Measurements from ENCODE around the gene LATS2. TPM values are rescaled to one million over a fixed set of nuclear protein-coding genes. Genes with fewer than 3 reads are reported as not detected.
A peak's percentile ranks its signal among the peaks of the same experiment; 100 is the strongest.

LATS2 gene
- total and polyA plus RNA-seq, 2 of the 8 experiments (the other 6 are each of a cell fraction or from before 2014, with no cell fraction given), result 8.3 to 26.2 TPM

DNA sequence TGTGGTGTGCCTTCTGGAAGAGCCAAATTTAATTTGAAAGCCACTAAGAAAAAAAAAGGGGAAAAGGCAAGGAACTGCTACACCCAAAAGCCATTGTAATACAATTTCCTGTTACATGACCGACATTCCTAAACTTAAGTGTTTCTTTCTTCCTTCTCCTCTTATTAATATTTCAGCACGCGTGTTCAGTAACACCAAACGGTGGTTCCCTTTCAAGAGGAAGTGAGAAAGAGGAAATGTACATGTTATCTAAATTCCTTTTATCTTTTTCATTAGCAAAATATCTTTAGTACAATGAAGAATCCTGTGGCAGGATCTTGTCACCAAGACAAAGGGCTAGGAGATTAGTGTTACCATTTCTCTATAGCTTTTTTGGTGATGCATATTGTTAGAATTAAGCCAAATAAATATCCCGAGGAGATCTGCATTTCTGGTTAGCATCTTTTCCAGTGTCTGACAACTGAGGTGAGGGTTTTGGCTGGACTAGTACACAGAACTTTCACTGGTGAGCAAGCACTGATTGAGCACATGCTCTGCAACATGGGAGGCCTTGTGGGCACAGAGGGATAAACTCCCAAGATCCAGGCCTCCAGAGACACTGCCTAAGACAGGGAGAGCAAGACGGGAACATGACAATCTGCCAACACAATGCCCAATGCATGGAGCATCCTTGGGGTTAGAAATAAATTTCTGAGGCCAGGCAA is 22.1 kb downstream of the LATS2 start:
- no peak overlapping the region for H2BK15ac ChIP-seq (ENCODE audit: low read length)
- H3K79me2 ChIP-seq (ENCODE audit: control insufficient read depth in 1 of 2, insufficient read depth in 2 of 2, low read length in 2 of 2), result peaks cover 18 to 97% of the 10 kb centered on the region in 2 experiments
- POLR2A ChIA-PET (ENCODE audit: partially characterized antibody), result interaction anchor here (1.7 to 2.3 kb wide), 3 partner anchors 10 to 15 kb away, joined by 3 to 7 read pairs (median 5); no protein-coding TSS in a partner anchor
- H3K4me2 ChIP-seq (ENCODE audit: insufficient read depth in 1 of 2, low read depth in 2 of 2, low read length in 2 of 2), result peak overlapping the region in 1 of 2 experiments; percentile 16; a peak in 1 of 4 replicates
- H3K23ac ChIP-seq (ENCODE audit: insufficient read length), result no peak overlapping the region
- no peak overlapping the region for H2AFZ ChIP-seq (ENCODE audit: low read length)
- peak overlapping the region; percentile 1; the same call in 1 of the 2 replicates for H3K27ac ChIP-seq (ENCODE audit: low read depth, low read length)
- H3K9ac ChIP-seq (replicated peaks in 1 of 4; ENCODE audit: extremely low read depth in 1 of 4, low read depth in 3 of 4, low read length in 3 of 4), result 0 out of 7 replicates have a peak overlapping the region, but pooled peaks of 1 of the 4 experiments have one; percentile 11
- H3K4me1 ChIP-seq (replicated peaks in 1 of 4; ENCODE audit: control insufficient read depth in 3 of 4, insufficient read depth in 4 of 4, low read length in 3 of 4), result peaks cover 0 to 7% (median 5%) of the 10 kb centered on the region in 4 experiments; a peak in 6 of 7 replicates
- H4K8ac ChIP-seq (ENCODE audit: extremely low read depth, insufficient read depth, low read length), result no peak overlapping the region
- no peak overlapping the region for H4K91ac ChIP-seq (replicated peaks; ENCODE audit: insufficient read length, low read length)
- peaks cover 3 to 26% (median 4%) of the 10 kb centered on the region in 4 experiments; a peak in 4 of 8 replicates for H3K36me3 ChIP-seq (ENCODE audit: control insufficient read depth in 2 of 4, insufficient read depth in 4 of 4, low read length in 3 of 4)
- no peak overlapping the region for H2BK120ac ChIP-seq (replicated peaks; ENCODE audit: low read depth, low read length)
- H3K4me3 ChIP-seq (ENCODE audit: extremely low read depth in 1 of 4, insufficient read depth in 2 of 4, low read depth in 3 of 4, low read length in 4 of 4), result no peak overlapping the region
- peak overlapping the region; percentile 57 for H2BK5ac ChIP-seq (ENCODE audit: low read depth, low read length)
- H3K18ac ChIP-seq (ENCODE audit: extremely low read depth, low read length), result no peak overlapping the region
- peak in 1 of 2 experiments; percentile 33 for DNase-seq (ENCODE audit: low read depth in 1 of 2, low spot score in 2 of 2)
- H3K9me3 ChIP-seq (ENCODE audit: insufficient read depth in 2 of 2, low read depth in 1 of 2, low read length in 1 of 2), result no peaks in the 10 kb centered on the region
- H3K23me2 ChIP-seq (ENCODE audit: low read depth, low read length), result no peaks in the 10 kb centered on the region
- H3K56ac ChIP-seq (replicated peaks; ENCODE audit: insufficient read length, low read depth, low read length), result no peak overlapping the region
- no peaks in the 10 kb centered on the region for H3K27me3 ChIP-seq (replicated peaks in 1 of 4; ENCODE audit: control insufficient read depth in 3 of 4, extremely low read depth in 1 of 4, insufficient read depth in 3 of 4, low read length in 3 of 4)
- 80% methylated on average over 6 of the region's 6 CpGs; no CpG with 5 or more reads in 1 of the 2 experiments for WGBS, 2 experiments (ENCODE audit: extremely low coverage in 1 of 2, insufficient coverage in 1 of 2, insufficient read length in 1 of 2, insufficient replicate concordance in 2 of 2, low coverage in 1 of 2, low lambda C conversion rate in 2 of 2, missing lambda C conversion rate in 1 of 2)
- peaks cover 7 to 24% of the 10 kb centered on the region in 2 experiments for H4K20me1 ChIP-seq (replicated peaks in 1 of 2; ENCODE audit: control insufficient read depth in 1 of 2, insufficient read depth in 2 of 2, low read length in 2 of 2)
- peaks cover 13% of the 10 kb centered on the region for H3K79me1 ChIP-seq (ENCODE audit: low read depth, low read length)
- FAIRE-seq, result no peak
- no peak overlapping the region for H3K4ac ChIP-seq (replicated peaks; ENCODE audit: insufficient read length, low read depth, low read length)
- H2AK5ac ChIP-seq (ENCODE audit: low read depth, low read length), result no peak overlapping the region
- H3K14ac ChIP-seq (ENCODE audit: insufficient read length), result no peak overlapping the region
- CTCF ChIA-PET (ENCODE audit: partially characterized antibody), result interaction anchor here (1.6 kb wide), 1 partner anchor 17 kb away, joined by 4 read pairs; no protein-coding TSS in a partner anchor
- H4K5ac ChIP-seq (ENCODE audit: insufficient read length, low read depth, low read length), result no peak overlapping the region
- no peak overlapping the region for H2BK12ac ChIP-seq (ENCODE audit: low read depth, low read length)
- no peak overlapping the region for H2BK20ac ChIP-seq (ENCODE audit: low read length)
- TF ChIP-seq SRF (IDR thresholded peaks at IDR 0.05; ENCODE audit: low read depth, low read length) (no peak), MAX (IDR thresholded peaks at IDR 0.05) (no peak), JUND (IDR thresholded peaks at IDR 0.05; ENCODE audit: low read length) (no peak), TCF12 (IDR thresholded peaks at IDR 0.05; ENCODE audit: low read depth, low read length) (no peak), ZNF274 (IDR thresholded peaks at IDR 0.05; ENCODE audit: borderline replicate concordance, extremely low read depth, low read length) (no peak), BACH1 (IDR thresholded peaks at IDR 0.05; ENCODE audit: low read length) (no peak), CHD2 (IDR thresholded peaks at IDR 0.05; ENCODE audit: low read length) (no peak)
- TF ChIP-seq, protein P1, sequence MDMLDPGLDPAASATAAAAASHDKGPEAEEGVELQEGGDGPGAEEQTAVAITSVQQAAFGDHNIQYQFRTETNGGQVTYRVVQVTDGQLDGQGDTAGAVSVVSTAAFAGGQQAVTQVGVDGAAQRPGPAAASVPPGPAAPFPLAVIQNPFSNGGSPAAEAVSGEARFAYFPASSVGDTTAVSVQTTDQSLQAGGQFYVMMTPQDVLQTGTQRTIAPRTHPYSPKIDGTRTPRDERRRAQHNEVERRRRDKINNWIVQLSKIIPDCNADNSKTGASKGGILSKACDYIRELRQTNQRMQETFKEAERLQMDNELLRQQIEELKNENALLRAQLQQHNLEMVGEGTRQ (IDR thresholded peaks at IDR 0.05; ENCODE audit: low read length), result no peak
- TF ChIP-seq, protein P2, sequence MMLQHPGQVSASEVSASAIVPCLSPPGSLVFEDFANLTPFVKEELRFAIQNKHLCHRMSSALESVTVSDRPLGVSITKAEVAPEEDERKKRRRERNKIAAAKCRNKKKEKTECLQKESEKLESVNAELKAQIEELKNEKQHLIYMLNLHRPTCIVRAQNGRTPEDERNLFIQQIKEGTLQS (IDR thresholded peaks at IDR 0.05; ENCODE audit: insufficient read depth, low read depth, low read length), result no peak
- TF ChIP-seq, protein P3, sequence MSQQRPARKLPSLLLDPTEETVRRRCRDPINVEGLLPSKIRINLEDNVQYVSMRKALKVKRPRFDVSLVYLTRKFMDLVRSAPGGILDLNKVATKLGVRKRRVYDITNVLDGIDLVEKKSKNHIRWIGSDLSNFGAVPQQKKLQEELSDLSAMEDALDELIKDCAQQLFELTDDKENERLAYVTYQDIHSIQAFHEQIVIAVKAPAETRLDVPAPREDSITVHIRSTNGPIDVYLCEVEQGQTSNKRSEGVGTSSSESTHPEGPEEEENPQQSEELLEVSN (IDR thresholded peaks at IDR 0.05), result no peak
